Tibial artery (tissue), 4 donors: ENCODE results near the gene BCL2A1.
"Not testable (repeated sequence)": the region's sequence is repeated elsewhere in the genome, so short reads cannot be mapped to it uniquely, and the experiment has no call there.

ENCODE experiments used
- DNase-seq, 2 donors: peaks; one replicate each; pipeline ENCODE4 v3.0.0-alpha.2; 2019
- H3K27ac ChIP-seq, 2 donors: fragments of 200-600 bp; sonication (generic) in 1 of 2; 1 replicate in 1 of 2; 2 replicates in 1 of 2; pipeline ENCODE4 v1.5.1; 2018 to 2019; ENCODE audit warnings: mild to moderate bottlenecking in 1 of 2
- H3K27me3 ChIP-seq, 2 donors: fragments of 200-600 bp; sonication (generic) in 1 of 2; one replicate each; pipeline versions ENCODE4 v1.5.1 to v1.6.0; 2016 to 2019
- H3K36me3 ChIP-seq, 3 donors: fragments of 200-600 bp; sonication (generic) in 2 of 3; one replicate each; pipeline ENCODE4 v1.5.1; 2016 to 2019; ENCODE audit warnings: mild to moderate bottlenecking in 2 of 3
- H3K4me1 ChIP-seq, 4 donors: fragments of 200-600 bp; sonication (generic) in 2 of 4; 1 replicate in 3 of 4; 2 replicates in 1 of 4; pipeline ENCODE4 v1.5.1; 2016 to 2019
- H3K4me3 ChIP-seq, 2 donors: fragments of 200-600 bp; sonication (generic) in 1 of 2; 1 replicate in 1 of 2; 2 replicates in 1 of 2; pipeline ENCODE4 v1.5.1; 2018 to 2019; ENCODE audit warnings: mild to moderate bottlenecking in 2 of 2
- H3K9me3 ChIP-seq, 3 donors: fragments of 200-600 bp; sonication (generic) in 1 of 3; one replicate each; pipeline ENCODE4 v1.5.1; 2016 to 2019
- intact Hi-C: fragments of 100-400 bp; cut with DNase I; formaldehyde crosslinking; loops from one replicate; pipeline ENCODE4 v1.15.0; 2023; ENCODE audit warnings: low total_unique reads
- TF ChIP-seq, protein P1 (sequence below), 2 experiments: fragments of 200-600 bp in 1 of 2; fragments of 450-650 bp in 1 of 2; IDR thresholded peaks; one replicate each; pipeline ENCODE4 v1.5.1; 2017 to 2019; ENCODE audit warnings: antibody characterized with exemption in 2 of 2, mild to moderate bottlenecking in 1 of 2, moderate library complexity in 1 of 2

The BCL2A1 gene

DNA sequence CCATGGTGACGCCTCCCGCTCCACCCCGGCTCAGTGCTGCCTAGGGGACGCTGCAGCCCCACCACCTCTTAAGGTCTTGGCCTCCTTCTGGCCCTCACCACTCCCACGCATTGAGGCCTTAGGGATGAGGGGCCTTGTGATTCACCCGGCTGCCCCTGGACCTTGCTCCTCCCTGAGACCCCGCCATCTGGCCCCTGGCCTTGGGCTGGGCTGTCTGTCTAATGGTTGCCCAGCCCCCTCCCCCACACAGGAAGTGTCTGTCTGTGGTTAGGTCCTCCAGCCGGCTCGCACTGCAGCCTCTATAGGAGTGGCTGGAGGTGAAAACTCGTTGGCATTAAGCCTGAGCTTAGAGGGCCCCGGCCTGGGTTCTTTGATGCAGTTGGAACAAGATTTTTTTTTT, 52.7 kb downstream of the BCL2A1 start:
- H3K27me3 ChIP-seq: no peaks in the 10 kb centered on the region
- H3K4me1 ChIP-seq: peaks cover 0 to 7% (median 5%) of the 10 kb centered on the region in 4 donors
- H3K27ac ChIP-seq: no peak overlapping the region
- no peak for DNase-seq
- H3K4me3 ChIP-seq: no peak overlapping the region
- H3K9me3 ChIP-seq: peaks cover 27 to 65% (median 64%) of the 10 kb centered on the region in 3 donors
- peaks cover 15 to 28% (median 26%) of the 10 kb centered on the region in 3 donors for H3K36me3 ChIP-seq
- intact Hi-C loops: no loop called here
- TF ChIP-seq, protein P1, sequence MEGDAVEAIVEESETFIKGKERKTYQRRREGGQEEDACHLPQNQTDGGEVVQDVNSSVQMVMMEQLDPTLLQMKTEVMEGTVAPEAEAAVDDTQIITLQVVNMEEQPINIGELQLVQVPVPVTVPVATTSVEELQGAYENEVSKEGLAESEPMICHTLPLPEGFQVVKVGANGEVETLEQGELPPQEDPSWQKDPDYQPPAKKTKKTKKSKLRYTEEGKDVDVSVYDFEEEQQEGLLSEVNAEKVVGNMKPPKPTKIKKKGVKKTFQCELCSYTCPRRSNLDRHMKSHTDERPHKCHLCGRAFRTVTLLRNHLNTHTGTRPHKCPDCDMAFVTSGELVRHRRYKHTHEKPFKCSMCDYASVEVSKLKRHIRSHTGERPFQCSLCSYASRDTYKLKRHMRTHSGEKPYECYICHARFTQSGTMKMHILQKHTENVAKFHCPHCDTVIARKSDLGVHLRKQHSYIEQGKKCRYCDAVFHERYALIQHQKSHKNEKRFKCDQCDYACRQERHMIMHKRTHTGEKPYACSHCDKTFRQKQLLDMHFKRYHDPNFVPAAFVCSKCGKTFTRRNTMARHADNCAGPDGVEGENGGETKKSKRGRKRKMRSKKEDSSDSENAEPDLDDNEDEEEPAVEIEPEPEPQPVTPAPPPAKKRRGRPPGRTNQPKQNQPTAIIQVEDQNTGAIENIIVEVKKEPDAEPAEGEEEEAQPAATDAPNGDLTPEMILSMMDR (IDR thresholded peaks at IDR 0.05): no peak

DNA sequence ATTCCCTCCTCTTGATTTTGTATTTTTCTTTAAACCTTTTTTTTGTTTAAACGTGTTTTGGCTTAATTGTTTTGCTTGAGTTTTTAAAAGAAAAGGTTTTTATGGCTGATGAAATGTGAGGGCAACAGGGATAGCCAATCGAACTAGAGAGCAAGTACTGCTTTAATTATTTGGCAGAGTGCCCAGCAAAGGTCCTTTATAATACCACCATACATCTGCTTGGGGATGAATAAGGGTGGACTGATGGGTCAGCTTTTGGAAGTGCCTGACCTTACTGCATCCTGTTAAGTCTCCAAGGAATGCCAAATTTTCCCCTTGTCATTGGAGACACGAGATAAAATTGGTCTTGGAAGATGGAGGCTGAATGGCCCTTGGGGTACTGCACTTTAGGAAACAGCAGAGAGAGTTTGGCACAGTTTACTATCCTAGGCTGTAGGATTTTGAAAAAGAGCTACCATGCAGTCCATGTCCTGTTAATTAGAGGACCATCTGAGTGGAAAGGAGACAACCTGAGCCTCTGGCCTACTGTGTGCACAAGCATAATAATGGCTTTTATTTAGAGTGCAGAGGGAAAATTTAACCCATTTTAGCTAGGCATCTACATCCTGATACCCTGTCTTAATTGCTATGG, 54.4 kb downstream of the BCL2A1 start:
- Histone ChIP-seq H3K9me3 (peaks cover 27 to 72% (median 65%) of the 10 kb centered on the region in 3 donors), H3K27me3 (no peaks in the 10 kb centered on the region), H3K27ac (no peak overlapping the region), H3K4me3 (no peak overlapping the region), H3K4me1 (no peaks in the 10 kb centered on the region), H3K36me3 (peaks cover 18 to 32% (median 24%) of the 10 kb centered on the region in 3 donors)
- intact Hi-C loops: no loop called here
- no peak for DNase-seq
- TF ChIP-seq, protein P1 (IDR thresholded peaks at IDR 0.05): no peak

DNA sequence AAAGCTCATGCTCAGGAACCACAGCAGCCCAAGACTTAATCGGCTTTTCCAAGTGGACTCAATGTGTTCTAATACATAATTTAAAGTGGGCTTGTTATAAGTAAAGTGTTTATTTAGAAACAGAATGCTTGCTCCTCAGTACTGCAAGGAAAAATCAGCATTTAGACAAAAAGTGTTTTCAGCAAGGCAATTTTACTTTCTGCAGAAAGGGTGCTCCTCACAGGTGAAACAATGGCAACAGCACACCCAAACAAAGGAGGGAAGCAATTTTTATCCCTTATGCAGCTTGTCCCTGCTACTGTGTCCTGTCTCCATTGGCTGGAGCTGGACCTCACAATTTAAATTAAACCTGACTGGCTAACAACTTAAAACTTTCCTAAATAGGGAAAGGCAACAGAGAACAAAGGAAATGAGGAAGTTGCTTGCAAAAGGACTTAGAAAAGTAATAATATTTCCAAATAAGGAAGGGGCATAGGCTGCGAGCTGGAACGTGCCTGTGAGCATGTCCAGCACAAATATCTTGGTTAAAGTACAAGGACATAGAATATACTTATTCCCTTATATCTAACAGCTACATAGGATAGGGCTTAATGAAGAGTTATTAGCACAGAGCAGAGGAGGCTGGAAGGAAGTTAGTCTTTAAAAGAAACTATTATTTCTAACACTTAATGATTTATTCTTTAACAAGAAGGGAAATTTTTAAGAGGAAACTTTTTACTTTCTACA, 55.1 kb downstream of the BCL2A1 start:
- DNase-seq, H3K4me3 ChIP-seq, H3K27ac ChIP-seq, intact Hi-C loops, H3K4me1 ChIP-seq, H3K27me3 ChIP-seq: not testable (repeated sequence)
- Histone ChIP-seq H3K36me3 (peaks cover 18 to 27% (median 18%) of the 10 kb centered on the region in 3 donors), H3K9me3 (peaks cover 27 to 67% (median 61%) of the 10 kb centered on the region in 3 donors)

DNA sequence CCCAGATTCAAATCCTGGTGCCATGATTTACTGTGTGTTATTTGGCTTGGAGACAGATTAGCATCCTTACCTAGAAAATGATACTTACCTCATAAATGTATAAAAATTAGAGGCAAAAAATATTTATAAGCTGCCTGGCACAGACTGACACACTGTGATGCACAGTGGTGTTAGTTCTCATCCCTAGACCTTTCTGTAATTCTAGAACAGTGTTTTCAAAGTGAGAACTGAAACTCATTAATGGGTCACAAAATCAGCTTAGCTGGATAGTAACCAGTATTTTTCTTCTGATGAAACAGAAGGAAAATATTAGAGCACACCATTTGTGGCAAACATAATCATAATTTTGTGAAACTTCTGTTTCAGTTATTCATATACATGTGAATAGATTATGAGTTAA, 56.3 kb downstream of the BCL2A1 start:
- Histone ChIP-seq H3K27me3 (no peaks in the 10 kb centered on the region), H3K4me1 (no peaks in the 10 kb centered on the region), H3K4me3 (no peak overlapping the region), H3K27ac (no peak overlapping the region), H3K9me3 (peaks cover 27 to 54% (median 50%) of the 10 kb centered on the region in 3 donors), H3K36me3 (peaks cover 9 to 15% (median 12%) of the 10 kb centered on the region in 3 donors)
- TF ChIP-seq, protein P1 (IDR thresholded peaks at IDR 0.05): no peak
- no peak for DNase-seq
- intact Hi-C loops: no loop called here
